SH-SY5Y (cell line): ENCODE results near the gene AS3MT.

Source experiments
- GATA2 ChIP-seq: IDR thresholded peaks from 2 replicates; pipeline ENCODE4 v1.6.1; 2011; ENCODE audit warnings: mild to moderate bottlenecking, low read depth, low read length
- GATA3 ChIP-seq: IDR thresholded peaks from 2 replicates; pipeline ENCODE4 v1.6.1; 2011; ENCODE audit warnings: low read depth, mild to moderate bottlenecking, low read length, moderate library complexity

DNA sequence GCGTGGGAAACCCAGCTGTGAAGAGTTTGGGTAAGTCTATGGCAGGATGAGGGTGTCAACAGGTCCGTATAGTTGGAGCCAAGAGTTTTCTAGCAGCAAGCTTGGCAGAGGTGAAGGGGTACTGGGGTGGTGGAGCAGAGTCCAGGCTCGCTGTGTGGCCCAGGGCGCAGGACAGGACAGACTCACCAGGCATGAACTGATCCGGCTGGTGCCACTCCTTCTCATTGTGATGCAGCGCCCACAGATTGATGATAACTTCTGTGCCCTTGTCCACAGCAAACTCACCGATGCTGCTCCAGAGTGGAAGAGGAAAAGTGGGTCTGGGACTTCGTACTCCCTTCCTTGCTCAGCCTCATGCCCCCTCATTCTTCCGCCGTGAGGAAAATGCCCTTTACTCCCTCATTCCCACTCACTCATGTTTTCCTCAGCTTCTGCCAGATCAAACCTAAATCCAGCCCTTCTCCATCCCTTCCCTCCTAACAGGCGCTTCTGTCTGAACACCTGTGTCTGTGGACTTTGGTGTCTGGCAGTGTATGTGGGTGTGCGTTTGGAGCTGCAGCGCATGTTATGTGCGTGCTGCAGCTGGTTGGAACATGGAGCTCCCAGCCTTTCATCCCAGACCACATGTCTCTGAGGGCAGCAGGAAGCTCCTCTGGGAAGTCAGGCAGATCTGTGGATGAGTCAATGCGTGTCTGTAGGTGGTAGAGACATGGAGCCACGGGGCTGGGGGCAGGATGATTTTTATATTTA, 37.8 kb upstream of the AS3MT start:
- TF ChIP-seq GATA2 (no peak), GATA3 (no peak)
